ENCODE data around the gene UBASH3B. TPM values are rescaled to one million over a fixed set of nuclear protein-coding genes. Genes with fewer than 3 reads are reported as not detected.

Gene UBASH3B
- total RNA-seq, 1 donor from 2014 or later, result 3.4 TPM

GRCh38 chr11:122706291-122707088, 51.0 kb downstream of the UBASH3B start:
- no peak for DNase-seq (ENCODE audit: low read depth in 2 of 2)

- no peak for DNase-seq (ENCODE audit: low read depth in 2 of 2)
These were observed 51.6 kb downstream of the UBASH3B start for GRCh38 chr11:122707111-122707510.

- DNase-seq (ENCODE audit: low read depth in 2 of 2), result no peak
These were observed 52.4 kb downstream of the UBASH3B start for GRCh38 chr11:122707901-122708300.

- DNase-seq (ENCODE audit: low read depth in 2 of 2), result no peak
These were observed 53.7 kb downstream of the UBASH3B start for GRCh38 chr11:122709039-122709760.

DNA sequence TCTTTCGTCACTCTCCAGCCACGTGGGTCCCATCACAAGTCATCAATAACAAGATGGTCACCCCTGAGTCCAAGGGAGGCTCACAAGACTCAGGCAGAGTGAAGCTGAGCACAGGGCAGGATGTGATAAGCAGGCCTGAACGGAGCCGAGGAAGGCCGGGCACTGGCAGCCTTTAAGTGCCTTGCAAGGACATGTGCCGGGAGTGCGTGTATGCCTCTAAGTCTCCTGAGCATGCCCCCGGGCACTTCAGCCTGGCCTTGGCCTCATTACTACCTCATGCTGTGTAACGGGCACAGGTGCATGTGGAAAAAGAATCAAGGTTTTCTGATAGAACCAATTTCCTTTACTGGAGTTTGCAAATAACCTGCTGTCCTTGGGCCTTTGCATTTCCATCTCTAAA, 55.8 kb downstream of the UBASH3B start:
- no peak for DNase-seq (ENCODE audit: low read depth in 2 of 2)

GRCh38 chr11:122711831-122712381, 56.4 kb downstream of the UBASH3B start:
- peak; percentile 57 to 90 for DNase-seq (ENCODE audit: low read depth in 2 of 2)

DNA sequence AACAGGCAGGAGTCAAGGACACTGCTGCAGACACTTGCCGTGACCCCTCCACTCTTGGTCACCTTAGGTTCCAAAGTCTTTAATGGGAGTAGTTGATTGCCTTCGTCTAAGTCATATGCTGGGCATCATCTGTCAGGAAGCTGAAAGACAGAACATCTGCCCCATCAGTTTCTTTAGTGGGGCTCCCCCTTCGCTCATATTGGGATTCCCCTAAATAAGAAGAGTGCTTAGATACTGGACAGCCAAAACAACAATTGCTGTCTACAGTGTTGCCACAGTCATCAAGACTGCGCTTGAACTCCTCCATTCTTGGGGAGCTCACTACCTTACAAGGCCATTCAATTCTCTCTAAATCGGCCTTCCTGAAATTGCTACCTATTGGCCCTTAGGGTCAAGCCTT, 58.5 kb downstream of the UBASH3B start:
- DNase-seq (ENCODE audit: low read depth in 2 of 2), result no peak

DNA sequence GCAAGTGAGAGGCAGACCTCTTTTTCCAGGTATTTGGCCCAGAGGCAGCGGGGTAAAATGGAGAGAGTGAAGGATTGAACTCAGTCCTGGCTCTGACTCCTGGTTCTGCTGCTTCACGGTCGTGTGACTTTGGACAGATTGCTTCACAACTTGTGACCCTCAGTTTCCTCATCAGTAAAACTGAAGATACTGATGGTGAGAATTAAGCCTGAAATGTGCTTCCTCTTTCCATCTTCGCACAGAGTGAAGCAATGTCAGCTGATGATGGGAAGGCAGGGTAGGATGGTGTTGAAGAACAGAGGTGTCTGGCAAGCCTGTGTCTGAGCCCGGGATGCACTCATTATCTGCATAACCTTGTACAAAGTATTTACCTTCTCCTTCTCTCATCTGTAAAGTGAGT, 59.0 kb downstream of the UBASH3B start:
- no peak for DNase-seq (ENCODE audit: low read depth in 2 of 2)

GRCh38 chr11:122715548-122716440, 60.3 kb downstream of the UBASH3B start:
- peak in 1 of 2 donors; percentile 52 for DNase-seq (ENCODE audit: low read depth in 2 of 2)

GRCh38 chr11:122717264-122717867, 61.8 kb downstream of the UBASH3B start:
- no peak for DNase-seq (ENCODE audit: low read depth in 2 of 2)

DNA sequence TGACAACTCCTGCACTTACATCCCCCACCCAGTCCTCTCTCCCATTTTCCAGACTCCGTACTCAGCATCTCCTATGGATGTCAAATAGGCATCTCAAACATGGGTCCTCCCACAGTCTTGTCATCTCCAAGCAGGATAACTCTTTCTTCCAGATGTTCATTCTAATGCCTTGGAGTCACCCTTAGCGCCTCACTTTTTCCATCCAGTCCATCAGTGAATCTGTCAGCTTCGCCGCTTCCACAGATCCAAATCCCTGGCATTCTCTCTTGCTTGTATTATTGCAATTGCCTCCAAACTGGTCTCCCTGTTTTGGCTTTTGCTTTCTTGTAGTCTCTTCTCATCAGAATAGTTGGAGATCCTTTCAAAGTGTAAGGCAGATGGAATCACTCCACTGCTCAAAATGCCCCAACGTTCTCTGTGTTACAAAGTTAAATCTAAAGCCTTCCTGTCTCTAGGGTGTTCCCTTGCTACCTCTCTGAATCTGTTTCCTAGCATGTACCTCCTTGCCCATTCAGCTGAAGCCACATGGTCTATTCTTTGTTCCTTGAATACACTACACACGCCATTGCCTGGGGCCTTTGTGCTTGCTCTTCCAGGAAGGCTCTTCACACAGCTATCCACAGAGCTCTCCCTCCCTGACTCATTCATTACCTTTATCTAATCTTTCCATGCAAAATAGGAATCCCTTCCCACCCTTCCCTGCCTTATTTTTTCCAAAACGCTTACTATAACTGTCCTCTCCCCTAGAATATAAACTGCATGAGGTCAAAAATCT, 64.8 kb downstream of the UBASH3B start:
- no peak for DNase-seq (ENCODE audit: low read depth in 2 of 2)

GRCh38 chr11:122721201-122721963, 65.9 kb downstream of the UBASH3B start:
- no peak for DNase-seq (ENCODE audit: low read depth in 2 of 2)

DNA sequence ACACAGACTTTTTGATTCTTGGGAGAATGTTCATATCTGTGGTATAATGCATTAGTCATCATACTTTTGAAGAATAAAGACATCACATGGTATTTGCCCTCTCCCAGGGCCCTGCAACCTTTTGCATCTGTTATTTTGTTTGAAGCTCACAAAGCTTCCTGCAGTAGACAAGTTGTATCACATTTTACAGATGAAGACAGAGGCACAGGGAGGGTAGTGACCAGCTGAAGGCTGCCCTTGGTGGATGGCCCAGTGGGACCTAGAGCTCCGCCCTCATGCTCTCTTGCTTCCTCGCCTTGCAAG, 66.4 kb downstream of the UBASH3B start:
- DNase-seq (ENCODE audit: low read depth in 2 of 2), result peak; percentile 31 to 83

DNA sequence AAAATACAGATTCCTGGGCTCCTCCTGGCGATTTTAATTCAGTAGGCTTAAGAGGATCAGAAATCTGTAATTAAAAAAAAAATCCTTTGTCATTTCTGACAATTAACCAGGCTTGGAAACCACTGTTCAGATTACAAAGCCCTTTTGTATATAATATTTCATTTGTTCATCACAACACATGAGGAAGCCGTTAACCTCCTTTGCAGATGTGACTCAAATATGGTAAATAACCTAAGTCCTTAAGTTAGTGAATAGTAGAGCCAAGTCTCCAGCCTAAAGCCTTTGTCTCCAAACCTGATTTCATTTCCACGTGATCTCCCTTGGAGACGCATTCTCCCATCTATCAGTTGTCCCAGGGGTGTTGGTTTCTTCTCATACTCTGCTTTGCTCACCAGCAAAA, 67.6 kb downstream of the UBASH3B start:
- DNase-seq (ENCODE audit: low read depth in 2 of 2), result no peak

- no peak for DNase-seq (ENCODE audit: low read depth in 2 of 2)
These were observed 68.1 kb downstream of the UBASH3B start for GRCh38 chr11:122723576-122723975.

GRCh38 chr11:122724520-122724919, 69.0 kb downstream of the UBASH3B start:
- DNase-seq (ENCODE audit: low read depth in 2 of 2), result peak; percentile 61 to 65

DNA sequence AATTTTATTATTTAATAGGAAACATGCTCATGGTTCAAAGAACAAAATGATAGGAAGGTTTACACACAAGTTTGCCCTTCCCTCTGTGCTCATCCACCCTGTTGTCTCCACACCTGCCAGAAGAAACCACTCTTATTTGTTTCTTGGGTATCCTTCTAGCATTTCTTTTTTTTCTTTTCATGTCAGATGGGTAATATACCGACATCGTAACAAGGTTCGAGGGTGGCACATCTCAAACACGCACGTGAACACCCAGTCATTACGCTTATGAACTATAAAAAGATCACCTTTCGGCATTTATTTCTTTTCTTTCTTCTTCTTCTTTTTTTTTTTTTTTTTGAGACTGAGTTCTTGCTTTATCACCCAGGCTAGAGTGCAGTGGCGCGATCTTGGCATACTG, 70.5 kb downstream of the UBASH3B start:
- no peak for DNase-seq (ENCODE audit: low read depth in 2 of 2)

DNA sequence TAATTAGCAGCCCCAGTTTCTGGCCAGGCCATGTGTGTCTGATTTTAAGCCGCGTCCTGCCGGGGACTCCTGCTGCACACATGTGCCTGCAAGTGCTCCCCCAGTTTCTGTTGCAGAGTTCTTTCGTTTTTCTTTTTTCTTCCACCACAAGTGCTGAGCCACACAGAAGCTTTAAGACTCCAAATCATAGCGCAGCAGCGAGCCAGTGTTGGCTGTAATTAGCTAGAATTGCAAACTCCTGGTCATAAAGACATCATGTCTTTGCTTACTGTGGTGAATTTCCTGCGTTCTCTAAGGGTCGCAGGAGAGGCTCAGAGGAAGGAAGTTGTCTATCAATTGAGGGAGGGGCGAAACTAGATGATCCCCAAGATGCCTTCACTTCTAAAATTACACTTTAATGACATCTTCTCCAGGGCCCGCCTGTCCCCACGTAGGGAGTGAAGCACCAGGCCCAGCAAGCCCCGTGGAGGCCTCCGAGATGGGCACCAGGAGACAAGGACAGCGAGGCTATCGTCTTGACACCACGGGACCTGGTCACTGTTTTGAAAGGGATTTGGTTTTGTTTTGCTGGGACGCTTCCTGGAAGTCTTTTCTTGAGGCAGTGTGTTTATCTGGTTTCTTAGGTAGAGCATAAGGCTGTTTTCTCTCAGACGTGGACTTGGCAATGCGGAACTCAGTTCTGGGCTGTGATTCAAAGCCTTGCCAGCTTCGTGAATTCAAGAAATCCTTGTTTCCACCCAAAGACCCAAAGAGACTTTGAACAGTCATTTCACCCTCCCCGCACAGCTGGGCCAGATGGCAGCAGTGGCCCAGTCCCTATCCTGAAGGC, 71.8 kb downstream of the UBASH3B start:
- DNase-seq (ENCODE audit: low read depth in 2 of 2), result peak in 1 of 2 donors; percentile 45

GRCh38 chr11:122728561-122728960, 73.0 kb downstream of the UBASH3B start:
- no peak for DNase-seq (ENCODE audit: low read depth in 2 of 2)

Measured in lung microvascular endothelial cell (primary cell).